Stimulated activated CD8-positive, alpha-beta memory T cell treated with anti-CD3 and anti-CD28 coated beads, Interleukin-7, amount 100 ng/mL, for 24 hours (primary cell): ENCODE measurements around the gene CYS1.
"Not testable (repeated sequence)": the region's sequence is repeated elsewhere in the genome, so short reads cannot be mapped to it uniquely, and the experiment has no call there.

Experiments used
- DNase-seq: peaks from one replicate; pipeline ENCODE4 v3.0.0-alpha.2; 2020; ENCODE audit warnings: low read depth

Gene CYS1, protein sequence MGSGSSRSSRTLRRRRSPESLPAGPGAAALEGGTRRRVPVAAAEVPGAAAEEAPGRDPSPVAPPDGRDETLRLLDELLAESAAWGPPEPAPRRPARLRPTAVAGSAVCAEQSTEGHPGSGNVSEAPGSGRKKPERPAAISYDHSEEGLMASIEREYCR

DNA sequence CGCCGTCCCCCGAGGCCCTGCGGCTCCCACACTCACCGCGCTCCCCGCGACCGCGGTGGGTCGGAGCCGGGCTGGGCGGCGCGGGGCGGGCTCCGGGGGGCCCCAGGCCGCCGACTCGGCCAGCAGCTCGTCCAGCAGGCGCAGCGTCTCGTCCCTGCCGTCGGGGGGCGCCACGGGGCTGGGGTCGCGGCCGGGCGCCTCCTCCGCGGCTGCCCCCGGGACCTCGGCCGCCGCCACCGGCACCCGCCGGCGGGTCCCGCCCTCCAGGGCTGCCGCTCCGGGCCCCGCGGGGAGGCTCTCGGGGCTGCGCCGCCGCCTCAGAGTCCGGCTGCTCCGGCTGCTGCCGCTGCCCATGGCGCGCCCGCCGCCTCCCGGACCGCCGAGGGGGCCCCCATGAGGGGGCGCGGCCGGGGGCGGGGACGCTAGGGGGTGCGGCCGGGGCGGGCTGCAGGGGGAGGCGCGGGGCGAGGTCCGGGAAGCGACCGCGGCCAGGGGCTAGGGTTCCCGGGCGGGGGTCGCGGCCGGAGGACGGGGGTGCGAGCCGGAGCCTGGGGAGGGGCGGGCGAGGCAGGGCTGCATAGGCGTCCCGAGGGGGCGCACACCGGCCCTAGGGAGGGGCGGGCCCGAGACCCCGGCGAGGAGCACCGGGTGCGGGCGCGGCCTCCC lies at the start of gene CYS1:
CYS1 (minus strand) TSS at position 542 of the 666 bp plus-strand sequence; CDS start at position 354, 188 bp downstream.
- no peak for DNase-seq

DNA sequence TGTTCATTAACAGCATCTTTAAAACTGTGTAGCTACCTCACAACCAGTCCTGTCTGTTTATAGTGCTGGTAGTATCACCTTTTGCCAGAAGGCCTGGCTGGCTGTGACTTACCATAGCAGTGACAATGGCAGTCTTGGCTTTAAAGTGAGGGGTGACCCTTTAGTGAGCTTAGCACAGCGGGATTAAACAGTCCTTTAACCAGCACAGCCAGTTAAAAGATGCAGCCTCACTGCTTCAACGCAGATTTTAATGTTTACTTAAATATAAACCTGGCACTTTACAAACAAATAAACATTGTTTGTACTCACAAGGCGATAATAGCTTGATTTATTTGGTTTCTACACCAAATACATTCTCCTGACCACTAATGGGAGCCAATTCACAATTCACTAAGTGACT lies 49.3 kb upstream of the CYS1 start:
- DNase-seq = no peak

DNA sequence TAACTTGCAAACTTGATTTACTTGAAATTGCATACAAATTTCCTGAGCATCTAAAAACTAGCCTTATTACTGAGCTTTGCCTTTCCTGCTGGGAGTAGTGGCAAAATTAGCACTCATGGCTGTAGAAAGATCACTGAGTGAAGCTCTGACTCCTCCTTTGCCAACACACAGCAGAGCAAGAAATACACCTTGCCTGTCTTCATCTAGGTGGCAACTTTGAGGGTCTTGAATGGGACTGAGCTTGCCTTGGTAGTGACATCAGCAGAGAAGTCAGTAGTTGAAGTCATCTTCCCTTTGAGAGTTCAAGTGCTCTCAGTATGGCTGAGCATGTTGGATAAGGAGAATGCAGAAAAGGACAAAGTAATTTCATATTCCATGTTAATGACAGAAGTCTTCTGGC lies 48.2 kb upstream of the CYS1 start:
- no peak for DNase-seq

DNA sequence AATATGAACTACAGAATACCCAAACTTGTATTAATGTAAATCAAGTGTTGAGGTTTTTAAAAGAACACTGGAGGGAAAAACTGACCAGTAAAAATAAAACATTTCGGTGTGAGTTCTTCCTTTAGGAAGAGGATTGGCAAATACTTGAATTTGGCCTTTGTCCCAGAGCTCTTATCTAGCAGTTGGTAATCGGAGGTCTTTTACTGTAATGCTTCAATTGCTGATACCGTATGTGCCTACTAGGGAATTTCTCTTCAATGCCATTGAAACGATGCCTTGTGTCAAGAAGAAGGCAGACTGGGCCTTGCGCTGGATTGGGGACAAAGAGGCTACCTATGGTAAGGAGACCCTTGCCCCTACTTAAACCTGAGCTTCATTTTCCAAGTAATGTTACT lies 46.4 kb upstream of the CYS1 start:
- DNase-seq = no peak

DNA sequence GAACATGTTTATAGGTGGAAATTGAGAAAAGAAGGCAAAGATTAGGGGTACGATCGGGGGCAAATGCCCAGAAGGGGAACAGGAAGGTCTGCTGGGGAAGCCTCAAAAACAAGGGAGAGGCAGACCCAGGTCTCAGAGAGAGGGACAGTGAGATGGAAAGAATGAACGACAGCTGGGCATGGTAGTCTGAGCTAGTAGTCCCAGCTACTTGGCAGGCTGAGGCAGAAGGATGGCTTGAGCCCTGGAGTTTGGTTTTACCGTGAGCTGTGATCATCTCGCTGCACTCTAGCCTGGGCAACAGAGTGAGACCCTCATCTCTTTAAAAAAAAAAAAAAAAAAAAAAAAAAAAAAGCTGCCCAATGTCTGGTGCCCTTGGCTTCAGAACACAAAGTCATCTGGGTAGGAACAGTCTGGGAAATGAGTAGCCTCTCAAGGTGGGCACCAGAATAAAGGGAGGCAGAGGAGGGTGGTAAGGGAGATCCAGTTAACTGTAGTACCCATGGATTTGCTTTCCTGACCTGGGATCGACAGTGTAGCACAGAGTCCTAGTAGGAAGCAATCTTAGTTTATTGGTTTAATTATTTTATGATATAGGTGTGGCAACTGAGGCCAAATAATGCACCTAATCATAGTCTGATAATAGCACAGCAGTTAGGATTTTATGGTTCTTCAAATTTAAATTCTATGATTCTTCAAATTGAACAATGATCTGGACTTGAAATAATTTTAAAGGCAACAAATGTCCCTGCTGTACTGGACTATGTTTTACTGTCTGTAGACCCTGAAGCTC lies 45.8 kb upstream of the CYS1 start:
- no peak for DNase-seq

DNA sequence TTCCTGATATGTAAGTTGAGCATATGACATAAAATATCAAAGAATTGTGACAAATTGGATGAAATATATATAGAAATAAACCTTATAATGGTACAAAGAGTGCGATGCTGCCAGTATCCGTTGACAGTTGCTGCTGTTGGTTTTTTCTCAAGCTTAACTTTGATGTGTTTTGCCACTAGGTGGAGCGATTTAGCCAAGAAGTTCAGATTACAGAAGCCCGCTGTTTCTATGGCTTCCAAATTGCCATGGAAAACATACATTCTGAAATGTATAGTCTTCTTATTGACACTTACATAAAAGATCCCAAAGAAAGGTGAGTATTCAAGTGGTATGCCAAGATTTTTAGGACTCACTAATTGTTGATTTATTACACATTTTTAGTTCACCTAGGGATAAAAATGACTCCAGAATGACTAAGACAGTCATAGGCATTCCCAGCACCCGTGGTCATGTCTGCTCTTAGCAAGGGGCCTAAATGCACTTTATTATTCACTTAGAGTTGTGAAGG lies 44.4 kb upstream of the CYS1 start:
- no peak for DNase-seq

DNA sequence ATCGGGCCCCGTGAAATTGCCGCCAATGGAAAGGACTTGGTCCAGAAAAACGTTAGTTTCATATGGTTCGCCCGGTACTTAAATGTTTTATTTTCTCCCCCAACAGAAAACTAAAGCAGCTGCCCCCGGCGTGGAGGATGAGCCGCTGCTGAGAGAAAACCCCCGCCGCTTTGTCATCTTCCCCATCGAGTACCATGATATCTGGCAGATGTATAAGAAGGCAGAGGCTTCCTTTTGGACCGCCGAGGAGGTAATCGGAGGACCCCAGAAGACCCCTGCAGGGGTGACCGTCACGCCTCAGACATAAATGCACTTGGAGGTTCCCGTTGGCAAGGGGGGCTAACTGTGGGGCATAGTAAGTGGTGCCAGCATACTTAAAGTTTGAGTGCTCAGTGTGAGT lies 43.1 kb upstream of the CYS1 start:
- DNase-seq = no peak

DNA sequence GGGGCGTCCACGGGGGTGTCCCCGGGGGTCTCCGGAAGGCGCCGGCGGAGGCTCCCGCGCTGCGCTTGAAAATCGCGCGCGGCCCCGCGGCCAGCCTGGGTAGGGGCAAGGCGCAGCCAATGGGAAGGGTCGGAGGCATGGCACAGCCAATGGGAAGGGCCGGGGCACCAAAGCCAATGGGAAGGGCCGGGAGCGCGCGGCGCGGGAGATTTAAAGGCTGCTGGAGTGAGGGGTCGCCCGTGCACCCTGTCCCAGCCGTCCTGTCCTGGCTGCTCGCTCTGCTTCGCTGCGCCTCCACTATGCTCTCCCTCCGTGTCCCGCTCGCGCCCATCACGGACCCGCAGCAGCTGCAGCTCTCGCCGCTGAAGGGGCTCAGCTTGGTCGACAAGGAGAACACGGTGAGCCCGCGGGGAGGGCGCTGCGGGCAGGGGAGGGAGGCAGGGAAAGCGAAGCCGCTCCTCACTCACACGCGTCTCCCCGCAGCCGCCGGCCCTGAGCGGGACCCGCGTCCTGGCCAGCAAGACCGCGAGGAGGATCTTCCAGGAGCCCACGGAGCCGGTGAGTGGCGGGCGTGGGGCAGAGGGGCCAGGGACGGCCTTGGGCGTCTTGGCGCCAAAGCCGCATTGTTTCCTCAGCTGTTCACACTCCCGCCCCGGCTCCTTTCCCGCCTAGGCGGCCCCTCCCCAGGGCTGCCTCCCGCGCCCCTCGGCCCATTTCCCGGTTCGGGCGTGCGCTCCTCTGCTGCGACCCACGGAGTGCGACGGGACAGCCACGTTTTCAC lies 42.5 kb upstream of the CYS1 start, which contains the start of gene RRM2:
RRM2 (plus strand) TSS at position 240 of the 781 bp plus-strand sequence; CDS start at position 300, 60 bp downstream.
- peak; percentile 77 for DNase-seq

DNA sequence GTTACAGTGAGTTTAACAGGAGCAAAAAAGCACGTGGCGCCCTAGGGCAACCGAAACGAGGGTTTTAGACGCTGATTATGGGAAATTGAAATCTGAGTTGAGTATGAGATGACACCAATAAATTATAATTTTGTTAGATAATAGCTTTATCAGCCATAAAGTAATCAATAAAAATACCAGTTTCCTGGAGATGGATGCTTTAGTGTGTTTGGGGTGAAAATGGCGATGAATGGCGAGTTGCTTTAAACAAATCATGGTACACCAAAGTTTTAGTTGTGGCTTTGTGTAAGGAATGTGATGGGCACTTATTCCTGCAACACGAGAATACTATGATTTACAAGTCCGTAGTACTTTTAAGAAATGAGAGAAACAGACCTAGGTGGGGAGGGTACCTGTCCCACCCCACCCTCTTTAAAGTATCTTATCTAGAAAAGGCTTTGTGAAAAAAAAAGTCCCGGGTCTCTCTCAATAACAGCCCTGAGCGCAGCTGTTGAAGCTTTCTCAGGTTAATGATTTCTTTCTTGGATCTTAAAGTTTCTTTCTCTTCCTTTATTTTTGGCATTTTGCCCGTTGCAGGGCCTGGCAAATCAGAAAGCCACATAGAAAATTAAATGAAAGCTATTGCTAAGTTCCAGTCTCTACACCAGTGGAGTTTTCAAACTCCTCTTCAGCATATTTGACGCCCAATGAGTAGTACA lies 40.8 kb upstream of the CYS1 start:
- DNase-seq = no peak

DNA sequence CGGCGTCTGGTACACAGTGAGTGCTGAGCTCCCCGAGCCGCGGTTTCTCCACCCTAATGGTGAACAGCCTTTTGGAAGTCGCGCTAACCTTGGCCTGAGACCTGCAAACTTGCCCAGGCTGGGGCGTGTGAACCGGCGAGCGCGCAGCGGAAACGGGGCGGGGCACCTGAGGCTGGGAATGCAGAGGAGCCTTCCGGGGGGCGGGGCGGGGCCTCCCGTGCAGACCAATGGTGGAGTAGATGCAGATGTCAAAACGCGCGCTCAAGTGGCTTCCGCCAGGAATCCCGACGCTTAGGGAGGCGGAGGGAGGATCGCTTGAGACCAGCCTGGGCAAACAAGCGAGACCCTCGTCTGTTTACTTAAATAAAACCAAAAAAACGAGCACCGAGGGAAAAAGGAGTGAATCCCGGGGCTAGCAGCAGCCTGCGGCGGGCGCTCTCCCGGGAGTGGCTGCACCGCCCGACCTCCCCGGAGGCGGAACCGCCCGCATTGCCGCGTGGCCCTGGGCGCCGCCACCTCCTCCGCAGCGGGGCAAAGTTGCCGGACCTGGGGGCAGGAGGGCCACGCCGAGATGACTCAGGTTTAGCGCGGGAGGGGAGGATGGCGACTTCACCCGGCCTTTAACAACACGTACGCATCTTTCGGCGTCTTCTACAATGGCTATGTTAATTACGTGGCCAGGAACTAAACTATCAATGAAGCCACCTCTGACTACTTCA lies 40.1 kb upstream of the CYS1 start:
- peak; percentile 87 for DNase-seq

DNA sequence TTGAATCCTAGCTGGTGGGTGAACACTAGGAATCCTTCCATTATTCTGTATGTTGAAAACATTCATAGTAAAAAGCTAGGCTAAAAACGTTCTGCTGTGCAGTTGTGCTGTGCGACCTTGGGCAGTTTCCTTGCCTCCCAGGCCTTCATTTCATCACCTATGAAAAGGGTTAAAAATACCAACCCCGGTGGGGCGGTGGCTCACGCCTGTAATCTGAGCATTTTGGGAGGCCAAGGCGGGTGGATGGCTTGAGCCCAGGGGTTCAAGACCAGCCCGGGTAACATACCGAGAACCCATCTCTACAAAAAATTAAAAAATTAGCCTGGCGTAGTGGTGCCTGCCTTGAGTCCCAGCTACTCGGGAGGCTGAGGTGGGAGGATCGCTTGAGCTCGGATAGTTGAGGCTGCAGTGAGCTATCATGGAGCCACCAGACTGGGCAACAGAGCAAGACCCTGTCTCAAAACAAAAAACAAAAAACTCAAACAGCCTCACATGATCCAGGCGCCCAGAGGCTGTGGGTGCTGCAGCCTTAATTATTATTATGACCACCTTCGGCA lies 39.5 kb upstream of the CYS1 start:
- DNase-seq = no peak

DNA sequence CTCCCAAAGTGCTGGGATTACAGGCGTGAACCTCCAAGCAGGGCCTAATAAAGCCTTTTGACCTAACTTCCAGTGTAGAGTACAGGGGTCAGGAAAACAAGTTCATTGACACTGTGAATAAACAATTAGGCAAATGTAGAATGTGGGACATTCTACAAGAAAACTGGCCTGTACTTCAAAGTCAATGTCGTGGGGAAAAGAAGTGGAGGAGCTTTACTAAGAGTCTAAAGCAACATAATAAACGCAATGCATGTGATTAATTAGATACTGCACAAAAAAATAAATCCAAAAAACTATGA lies 38.8 kb upstream of the CYS1 start:
- no peak for DNase-seq

DNA sequence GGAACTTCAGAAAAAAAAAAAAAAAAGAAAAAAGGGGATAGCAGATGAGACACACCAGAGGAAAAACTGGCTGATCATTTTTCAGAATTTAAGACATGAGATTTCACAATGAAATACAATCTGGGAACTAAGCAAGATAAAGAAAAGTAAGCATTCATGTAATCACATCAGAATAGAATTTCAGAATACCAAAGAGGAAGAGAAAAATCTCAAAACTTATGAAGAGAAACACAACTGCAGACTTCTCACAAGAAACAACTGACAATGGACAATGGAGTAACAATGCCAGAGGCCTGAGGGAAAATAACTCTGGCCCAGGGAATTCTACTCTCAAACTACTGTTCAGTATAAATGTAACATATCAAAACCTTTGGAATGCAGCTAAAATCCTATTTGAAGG lies 29.1 kb upstream of the CYS1 start:
- DNase-seq = no peak

DNA sequence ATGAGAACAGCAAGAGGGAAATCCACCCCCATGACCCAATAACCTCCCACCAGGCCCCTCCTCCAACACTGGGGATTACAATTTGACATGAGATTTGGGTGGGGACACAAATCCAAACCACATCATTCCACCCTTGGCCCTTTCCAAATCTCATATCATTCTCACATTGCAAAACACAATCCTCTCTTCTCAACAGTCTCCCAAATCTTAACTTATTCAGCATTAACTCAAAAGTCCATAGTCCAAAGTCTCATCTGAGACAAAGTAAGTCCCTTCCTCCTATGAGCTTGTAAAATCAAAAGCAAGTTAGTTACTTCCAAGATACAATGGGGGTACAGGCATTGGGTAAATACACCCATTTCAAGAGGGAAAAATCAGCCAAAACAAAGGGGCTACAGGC lies 24.7 kb upstream of the CYS1 start:
- not testable (repeated sequence) for DNase-seq

DNA sequence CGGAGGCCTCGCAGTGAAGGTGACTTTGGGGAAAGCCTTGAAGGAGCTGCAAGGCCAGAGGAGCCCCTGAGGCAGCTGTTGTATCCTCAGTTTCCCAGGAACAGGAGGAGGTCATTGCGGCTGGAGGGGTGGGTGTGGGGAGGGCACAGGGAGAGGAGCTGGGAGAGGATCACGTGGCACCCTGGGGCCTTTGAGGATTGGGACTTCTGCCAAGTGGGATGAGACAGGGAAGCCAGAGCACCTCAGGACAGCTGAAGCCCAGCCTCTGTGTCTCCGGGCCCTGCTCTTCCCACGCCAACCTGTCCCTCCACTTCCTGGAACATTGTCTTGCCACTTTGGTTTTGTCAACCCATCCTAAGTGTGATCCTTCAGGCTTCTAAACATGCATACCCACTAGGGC lies 23.0 kb upstream of the CYS1 start:
- DNase-seq = no peak

DNA sequence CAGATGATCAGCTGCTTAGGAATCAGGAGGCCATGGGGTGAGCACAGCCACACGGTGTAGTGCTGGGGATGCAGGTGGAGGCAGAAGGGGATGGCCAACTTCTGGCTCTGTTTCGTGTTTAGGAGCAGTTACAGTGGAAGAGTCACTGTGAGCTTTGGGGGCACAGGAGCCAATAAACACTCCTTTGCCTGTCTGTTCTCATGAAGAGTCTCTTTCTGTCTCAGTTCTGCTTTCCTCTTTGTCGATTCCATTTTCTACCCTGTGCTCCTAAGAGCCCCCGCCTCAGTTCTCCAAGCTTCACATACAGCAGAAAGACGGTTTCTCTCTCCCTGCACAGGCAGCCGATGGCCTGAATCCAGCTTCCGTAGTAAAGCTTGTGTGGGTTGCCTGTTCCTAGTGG lies 21.3 kb upstream of the CYS1 start:
- DNase-seq = no peak

DNA sequence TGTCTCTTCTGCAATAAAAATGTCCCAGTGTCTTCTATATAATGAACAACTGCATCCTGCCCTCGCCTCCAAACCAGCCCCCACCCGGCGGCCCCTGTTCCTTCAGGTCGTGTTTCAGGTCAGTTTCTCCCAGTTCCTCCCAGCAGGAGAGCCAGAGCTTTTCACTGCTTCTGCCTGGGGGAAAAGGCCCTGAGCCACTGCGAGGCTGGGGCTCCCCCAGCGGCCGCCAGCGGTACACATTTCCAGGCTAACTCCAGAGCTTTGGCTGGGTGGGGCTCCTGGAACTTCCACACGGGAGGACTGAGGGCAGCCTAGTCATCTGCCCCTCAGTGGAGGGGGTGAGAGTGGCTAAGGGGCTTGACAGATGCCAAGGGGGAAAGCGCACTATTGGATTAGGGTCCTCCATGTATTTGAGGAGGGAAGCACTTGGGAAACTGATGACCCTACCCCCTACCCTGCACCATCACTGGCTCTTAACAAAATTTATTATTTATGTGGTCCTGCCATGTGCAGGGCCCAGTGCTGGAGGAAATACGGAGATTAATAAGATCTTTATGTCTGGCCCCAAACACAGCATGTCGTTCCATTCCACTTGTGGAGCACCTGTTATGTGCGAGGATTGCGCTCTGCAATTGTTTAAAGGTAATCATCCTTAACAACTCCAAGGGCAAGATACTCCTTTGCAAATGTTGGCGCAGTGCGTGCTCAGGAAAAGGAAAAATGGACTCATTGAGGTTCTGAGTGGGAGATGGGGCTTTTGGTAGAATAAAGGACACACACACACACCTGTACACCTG lies 17.3 kb upstream of the CYS1 start:
- DNase-seq = no peak

DNA sequence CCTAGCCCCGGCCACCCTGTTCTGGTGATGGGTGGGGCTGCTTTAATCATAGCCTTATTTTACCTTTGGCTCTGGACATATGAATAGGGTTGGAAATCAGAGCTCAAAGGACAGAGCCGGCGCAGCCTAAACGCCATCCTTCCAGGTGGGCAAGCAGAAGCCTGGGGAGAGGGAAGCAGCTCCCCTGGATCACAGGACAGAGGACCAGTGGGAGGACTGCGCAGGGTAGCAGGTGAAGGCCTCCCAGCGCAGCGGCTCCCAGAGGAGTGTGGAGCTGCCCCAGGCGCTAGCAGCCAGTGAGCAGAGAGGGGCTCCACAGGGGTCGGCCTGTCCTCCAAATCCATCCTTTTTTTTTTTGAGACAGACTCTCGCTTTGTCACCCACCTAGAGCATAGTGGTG lies 16.4 kb upstream of the CYS1 start:
- no peak for DNase-seq

DNA sequence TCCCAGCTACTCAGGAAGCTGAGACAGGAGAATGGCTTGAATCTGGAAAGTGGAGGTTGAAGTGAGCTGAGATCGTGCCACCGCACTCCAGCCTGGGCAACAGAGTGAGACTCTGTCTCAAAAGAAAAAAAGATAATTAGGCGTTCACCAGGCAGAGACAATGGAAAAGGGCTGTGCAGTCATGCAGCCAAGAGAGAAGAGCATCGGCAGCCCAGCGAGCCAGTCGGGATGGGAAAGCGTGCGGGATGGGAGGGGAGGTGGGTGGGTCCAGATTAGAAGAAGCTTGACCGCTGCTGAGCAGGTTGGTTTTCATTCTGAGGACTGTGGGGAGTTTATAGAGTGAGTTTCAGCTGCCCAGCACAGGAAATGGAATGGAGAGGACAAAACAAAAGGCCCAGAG lies 15.0 kb upstream of the CYS1 start:
- DNase-seq = no peak

DNA sequence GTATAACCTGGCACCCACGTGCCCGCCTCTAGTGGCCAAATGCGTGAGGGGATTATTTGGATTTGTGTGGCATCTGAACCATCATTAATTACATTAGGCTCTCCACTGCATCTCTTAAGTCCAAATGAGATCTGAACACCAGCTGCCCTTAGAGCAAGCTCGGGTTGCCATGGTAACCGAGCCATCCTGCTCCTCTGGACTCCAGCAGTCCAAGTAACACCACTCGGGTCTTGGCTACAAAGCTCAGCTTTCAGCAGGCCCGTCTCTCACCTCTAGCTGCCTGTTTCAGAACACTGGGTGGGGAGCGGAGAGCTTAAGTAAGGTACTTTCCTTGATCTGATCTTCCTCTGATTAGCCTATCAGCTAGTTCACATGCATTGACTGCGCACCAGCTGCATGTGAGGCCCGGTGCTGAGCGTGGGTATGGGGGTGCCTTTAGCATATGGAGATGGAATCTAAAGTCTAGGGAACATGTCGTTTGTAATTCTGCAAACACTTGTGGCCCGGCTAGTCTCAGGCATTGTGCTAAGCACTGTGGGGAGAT lies 14.1 kb upstream of the CYS1 start:
- no peak for DNase-seq
